ENCODE results near the gene GSAP.
"Not testable (repeated sequence)": the region's sequence is repeated elsewhere in the genome, so short reads cannot be mapped to it uniquely, and the experiment has no call there.

The GSAP gene

DNA sequence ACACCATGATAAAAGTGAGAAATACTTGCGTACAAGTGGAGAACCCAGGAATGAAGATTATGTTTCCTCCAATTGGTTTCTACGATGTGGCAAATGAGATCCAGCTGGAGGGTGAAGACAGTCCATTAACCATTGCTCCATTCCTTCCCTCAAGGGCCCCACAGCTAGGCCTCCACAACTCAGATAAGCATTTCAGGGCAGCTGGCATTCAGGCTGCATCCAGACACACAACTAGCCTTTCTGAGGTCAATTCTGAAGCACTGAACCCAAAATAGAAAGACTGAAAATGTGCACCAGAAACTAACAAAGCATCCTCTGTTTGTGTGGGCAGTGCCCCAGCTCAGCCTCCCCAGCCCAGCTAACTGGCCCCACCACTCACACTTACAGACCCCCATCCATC is 94.8 kb downstream of the GSAP start:
- DNase-seq, result no peak

DNA sequence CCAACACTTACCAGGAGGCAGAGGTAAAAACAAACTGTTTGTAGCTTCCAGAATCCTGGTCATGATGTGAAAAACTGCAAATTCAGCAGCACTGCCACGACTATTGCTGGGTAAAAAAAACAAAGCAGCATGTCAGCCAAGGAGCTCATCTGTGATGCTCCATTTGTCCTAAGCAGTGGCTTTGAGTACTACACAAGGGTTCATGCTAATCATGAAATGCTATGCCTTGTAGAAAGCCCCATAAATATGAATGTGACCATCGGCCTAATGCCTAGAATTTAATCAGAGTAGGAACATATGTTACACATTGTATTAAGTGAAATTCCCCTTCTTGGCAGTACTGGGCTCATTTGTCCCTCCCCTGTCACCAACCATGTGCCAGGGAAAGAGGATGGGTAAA is 95.4 kb downstream of the GSAP start:
- no peak for DNase-seq

DNA sequence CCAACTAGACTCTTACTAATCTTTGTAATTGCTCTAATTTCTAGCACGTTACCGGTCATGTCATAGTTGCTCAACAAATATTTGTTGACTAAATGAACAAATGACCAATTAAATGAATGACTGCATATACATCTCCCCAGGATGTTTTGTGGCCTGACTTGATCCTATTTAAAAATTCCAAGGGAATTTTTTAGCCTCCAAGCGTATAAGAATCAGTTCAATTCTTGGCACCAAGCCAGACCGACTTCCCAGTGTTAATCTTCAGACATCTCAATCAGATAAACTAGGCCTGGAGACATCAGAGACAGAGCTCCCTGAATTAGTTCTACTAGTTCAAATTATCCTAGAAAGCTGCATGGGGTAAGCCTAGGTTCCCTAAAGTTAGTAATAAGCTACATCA is 96.0 kb downstream of the GSAP start:
- no peak for DNase-seq

DNA sequence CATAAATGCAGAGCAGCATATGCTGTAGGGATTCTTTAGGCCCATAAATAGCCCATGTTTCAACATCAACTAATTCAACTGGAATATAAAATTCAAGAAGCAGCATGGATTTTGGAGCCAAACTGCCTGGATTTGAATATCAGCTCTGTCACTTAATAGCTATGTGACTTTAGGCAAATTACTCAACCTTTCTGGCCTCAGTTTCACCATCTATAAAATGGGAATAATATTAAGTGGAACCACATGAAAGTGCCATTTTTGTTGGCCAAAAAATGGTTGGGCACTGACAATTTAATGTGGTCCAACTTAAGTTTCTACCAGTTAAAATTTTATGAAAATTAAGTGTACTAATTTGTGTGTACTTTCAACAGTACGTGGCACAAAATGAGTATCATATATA is 98.1 kb downstream of the GSAP start:
- DNase-seq, result no peak

GRCh38 chr7:77316219-77316978 is 99.8 kb downstream of the GSAP start:
- DNase-seq, result no peak

DNA sequence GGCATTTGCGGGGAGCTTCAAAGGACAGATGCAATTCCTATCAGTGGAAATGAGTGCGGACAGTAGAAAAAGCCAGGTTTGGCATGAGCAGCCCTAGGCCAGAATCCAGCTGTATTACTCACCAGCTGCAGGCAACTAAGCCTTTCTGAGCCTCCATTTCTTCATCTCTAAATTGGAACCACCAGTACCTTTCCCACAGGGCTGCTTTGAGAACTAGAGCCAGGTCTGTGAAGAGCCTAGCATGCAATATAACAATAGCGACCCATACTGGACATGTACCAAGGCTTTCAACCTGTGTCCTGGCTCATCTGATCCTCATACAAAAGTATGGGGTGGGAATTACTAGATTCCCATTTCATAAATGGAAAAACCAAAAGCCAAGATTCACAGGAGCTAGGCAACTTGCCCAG is 101.0 kb downstream of the GSAP start:
- no peak for DNase-seq

DNA sequence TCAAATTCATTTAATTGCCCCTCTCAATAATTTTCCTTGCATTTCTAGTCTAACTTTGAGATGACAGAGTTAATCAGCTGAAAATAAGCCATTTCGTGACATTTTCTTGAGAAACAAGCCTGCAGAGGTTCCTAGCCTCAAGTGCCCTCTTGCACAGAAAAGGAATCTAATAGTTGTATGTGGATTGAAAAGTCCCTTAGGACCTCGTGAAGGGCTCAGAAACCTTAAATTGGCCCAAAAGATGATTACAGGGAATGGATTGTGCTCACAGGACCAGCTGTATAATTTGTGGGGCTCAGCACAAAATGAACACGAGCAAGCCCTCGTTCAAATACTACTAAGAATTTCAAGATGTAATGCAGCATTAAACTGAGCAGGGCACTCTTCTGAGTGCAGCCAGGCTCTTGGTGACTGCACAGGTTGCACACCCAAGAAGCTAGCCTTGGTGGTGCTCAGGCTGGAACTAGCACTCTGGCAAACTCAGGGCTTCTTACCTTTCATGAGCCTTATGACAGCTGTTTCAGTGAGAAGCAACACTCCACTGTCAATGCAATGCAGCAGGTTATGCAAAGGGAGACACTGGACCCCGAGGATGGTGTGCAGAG is 102.2 kb downstream of the GSAP start:
- DNase-seq, result no peak

DNA sequence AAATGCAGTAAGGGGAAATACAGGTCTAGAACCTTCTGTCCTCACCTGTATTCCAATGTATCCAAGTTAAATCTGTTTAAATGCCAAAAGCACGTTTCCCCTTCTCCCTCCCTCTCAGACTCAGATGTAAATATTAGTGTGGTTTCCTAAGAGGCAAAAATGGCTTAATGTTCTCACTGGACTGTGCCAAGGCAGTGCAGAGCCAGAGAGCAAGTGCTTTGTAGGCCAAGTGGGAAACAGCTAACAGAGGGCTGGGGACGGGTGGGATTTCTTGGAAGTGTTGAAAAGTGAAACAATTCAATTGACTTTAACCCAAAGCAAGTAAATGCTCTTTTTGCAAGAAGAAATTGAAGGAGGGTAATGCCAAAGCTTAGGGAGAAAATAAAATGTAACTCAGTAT is 103.1 kb downstream of the GSAP start:
- DNase-seq, result no peak

DNA sequence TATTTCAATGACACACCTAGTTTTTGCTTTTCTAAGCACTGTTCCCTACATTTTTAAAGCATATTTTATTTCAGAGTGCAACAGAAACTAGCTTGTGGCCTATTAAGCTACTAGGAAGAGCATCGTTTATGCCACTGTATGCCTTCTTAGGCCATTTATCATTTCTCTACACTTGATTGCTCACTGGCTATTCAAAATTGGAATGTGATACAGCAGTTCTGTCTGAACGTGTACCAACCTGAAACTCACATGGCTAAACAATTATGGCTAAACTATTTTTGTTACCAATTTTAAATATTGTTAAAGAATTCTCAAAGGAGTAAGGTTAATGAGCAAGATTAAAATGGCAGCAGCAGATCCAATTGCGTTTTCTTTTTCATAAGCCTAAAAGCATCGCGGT is 105.2 kb downstream of the GSAP start:
- no peak for DNase-seq

DNA sequence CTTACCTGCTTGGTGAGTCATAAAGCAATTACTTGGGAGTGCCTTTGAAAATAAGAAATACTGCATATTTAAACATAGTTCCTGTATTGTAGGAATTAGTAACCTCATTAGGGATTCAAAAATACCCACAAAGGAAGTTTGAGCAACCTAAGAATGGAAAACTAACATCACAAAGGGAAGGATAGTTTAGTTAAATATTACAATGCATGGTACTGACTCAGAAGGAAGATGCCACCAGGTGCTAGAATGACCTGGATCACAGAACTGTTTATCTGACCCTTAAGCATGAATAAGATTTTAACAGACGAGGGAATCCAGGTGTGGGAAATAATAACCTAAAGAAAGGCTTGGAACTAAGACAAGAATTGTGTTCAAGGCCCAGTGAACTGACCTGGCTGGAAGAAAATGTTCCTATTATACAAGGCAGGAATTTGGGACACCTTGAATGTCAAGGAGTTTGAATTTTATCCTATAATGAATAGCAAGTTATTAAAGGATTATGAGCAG is 106.4 kb downstream of the GSAP start:
- no peak for DNase-seq

DNA sequence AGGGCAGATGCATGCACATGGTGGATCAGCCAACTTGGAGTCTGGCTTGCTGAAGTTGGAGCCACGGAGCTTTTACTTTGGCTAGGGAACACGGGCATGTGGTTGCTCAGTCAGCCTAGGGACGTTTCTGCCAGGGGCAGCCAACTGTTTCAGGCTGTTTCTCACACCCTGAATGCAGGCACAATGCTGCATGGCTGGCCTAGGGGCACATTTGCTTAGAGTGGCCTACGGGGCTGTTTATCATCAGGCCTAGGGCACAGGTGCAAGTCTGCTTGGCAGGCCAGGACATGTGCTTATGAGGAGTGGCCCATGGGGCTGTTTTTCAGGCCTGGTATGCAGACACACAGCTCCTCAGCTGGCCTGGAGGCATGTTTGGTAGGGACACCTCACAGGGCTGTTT is 107.4 kb downstream of the GSAP start:
- DNase-seq, result no peak

- no peak for DNase-seq
Measured at GRCh38 chr7:77306231-77307067, 109.7 kb downstream of the GSAP start.

DNA sequence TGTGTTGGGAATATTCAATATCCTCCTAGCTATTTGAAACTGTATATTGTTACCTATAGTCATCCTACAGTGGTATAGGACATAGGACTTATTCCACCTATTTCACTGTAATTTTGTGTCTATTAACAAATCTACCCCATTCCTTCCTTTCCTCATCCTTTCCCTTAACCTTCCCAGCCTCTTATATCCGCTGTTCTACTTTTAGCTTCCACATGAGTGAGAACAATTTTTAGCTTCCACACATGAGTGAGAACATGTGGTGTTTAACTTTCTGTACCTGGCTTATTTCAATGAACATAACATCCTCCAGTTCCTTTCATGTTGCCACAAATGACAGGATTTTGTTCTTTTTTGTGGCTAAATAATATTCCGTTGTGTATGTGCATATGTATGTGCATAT is 120.6 kb downstream of the GSAP start:
- no peak for DNase-seq

DNA sequence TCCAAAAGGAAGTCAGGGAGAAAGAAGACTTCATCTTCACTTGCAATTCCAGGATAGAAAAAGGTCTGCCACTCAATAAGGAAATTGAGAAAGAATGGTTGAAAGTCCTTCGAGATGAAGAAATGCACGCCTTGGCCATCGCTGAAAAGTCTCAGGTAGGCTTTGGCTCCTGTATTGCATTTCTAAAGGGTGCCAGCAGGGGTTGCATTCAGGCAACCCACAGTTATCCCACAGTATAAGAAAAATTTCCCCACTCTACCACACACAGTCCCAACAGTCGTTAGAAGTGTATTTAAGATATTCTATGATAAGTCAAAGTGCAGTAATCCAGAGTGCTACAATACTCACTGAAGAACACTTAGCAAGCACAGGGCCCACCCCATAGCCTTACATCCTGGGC is 123.1 kb downstream of the GSAP start:
- no peak for DNase-seq

DNA sequence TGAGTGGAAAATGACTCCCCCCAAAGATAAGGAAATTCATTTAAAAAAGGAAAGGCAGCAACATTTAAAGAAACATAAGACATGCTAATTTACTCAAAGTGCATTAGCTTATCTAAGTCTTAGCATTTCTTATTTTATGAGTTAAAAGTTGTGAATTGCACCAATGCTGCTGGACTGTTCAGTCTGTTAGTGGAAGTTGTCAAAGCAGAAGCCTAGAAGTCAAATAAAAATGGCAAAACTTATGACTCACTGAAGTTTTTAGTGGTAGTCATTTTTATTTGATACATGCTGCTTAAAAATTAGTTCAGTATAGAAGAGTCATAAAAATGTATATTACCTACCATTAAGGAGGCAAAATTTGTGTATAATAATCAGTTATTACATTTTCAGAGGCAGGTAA is 125.7 kb downstream of the GSAP start:
- no peak for DNase-seq

DNA sequence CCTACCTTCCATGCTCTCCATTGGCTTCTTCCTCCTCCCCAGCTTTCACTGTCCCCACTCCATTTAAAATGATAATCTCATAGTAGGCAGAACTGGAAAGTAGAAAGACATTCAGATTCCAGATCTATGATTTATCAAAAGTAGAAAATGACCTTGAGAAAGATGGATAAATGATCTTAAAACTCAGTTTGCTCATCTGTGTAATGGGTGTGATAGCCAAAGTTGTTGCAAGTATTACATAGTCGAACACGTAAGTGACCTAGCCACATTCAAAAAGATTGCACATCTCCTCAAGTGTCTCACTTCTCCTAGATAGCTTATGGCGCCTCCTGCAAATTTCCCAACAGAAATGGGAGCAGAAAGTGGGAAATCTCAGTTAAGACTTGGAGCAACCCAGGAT is 126.8 kb downstream of the GSAP start:
- no peak for DNase-seq

DNA sequence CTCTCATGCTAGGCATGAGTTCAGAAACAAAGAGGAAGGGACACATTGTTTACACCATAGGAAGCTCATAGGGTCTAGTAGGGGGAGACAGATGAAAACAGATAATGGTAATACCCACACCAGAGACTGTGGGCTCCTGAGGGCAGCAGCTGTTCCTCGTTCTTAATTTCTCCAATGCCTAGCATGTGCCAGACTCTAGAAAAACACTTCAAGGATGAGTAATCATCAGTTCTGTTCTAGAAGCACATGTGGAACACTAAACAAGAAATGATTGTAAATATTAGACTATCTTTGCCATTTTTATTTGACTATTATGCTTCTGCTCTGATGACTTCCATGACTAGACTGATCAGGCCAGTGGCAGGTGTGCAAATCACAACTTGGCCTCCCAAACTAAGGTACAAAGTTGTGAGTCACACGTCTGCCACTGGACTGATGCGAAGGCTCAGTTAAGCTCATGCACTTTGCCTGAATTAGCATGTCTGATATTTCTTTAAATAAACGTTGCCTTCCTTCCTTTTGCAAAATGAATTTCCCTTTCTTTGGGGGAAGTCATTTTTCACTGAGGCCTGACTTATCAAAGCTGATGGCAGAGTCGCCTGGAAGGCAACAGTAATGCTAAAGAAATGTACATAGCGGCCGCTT is 127.4 kb downstream of the GSAP start:
- no peak for DNase-seq

- no peak for DNase-seq
Measured at GRCh38 chr7:77284616-77285015, 131.5 kb downstream of the GSAP start.

DNA sequence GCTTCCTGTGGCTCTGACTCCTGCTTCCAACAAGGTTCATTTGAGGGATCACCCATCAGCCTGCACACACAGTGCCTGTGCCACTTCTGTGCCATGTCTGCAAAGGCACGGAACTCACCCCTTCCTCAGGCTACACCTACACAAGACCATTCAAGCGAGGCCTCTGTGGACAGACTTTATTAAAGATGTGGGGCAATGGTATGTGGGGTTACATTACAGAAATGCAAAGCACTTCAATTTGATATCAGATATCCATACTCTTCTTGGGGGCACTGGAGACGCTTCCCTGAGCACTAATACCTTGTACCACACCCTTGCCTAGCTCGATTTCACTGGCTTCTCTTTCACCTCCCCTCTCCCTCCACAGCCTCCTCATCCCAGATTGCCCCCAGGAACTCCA is 132.1 kb downstream of the GSAP start:
- DNase-seq, result no peak

- no peak for DNase-seq
Measured at GRCh38 chr7:77282897-77283296, 133.3 kb downstream of the GSAP start.

DNA sequence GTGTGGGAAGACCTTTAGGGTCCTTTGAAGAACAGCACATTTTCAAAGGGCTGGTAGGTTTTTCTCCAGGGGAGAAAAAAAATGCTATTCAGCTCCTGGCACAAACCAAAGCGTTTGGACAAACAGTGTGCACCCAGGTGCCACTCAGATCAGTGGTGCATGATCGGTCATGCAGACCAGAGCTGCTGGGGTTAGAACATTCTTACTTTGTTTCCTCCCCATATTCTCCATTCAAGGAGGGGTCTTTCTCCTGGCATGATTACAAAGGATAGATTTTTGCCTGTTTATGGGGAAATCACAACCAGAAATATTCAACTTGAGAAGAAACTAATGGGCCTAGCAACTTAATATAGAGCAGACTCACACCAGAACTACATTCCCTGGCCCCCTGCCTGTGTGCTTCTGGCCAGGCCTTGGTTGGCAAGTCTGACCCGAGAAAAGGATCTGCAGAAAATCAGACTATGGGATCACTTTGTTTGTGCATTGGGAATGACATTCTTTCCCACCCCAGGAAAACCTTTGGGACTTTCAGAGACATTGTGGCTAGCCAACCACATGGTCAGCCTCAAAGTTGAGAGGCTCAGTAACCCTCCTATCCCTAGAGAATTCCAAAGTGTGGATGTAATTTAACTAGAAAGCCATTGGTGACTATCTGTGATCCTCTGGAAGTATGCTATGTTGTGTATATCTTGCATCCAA is 134.2 kb downstream of the GSAP start:
- DNase-seq, result no peak

GRCh38 chr7:77276120-77276519 is 140.0 kb downstream of the GSAP start:
- no peak for DNase-seq

- not testable (repeated sequence) for DNase-seq
Measured at GRCh38 chr7:77275663-77276062, 140.5 kb downstream of the GSAP start.
